ENCODE measurements around the gene VWF. TPM values are rescaled to one million over a fixed set of nuclear protein-coding genes. Genes with fewer than 3 reads are reported as not detected.
"Not testable (repeated sequence)": the region's sequence is repeated elsewhere in the genome, so short reads cannot be mapped to it uniquely, and the experiment has no call there.

VWF gene
- total RNA-seq, 1 experiment from 2014 or later: 0.37 TPM

DNA sequence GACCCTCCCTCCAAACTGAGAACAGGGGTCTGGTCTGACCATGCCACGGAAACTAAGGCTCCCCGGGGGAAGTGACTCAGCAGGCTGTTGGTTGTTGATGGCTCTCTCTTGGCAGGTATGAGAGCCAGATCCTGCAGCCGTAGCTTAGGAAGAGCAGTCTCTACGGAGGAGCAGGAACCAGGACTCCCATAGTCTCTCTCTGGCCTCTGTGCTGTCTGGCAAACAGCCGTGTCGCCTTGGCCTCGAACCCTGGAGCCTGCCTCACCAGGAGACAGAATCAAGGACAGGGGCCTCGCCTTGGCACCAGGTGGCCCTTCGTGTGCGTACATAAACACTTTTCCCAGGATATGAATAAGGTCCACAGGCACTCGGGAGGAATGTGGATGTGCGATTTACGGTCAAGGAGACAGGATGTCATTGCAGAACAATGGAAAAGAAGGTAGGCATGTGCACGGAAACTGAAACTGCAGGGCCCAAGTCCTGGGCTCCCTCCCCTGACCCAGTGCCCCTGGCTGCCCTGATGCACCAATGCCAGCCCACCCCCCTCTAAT lies 7.9 kb downstream of the VWF start:
- no peak for DNase-seq (ENCODE audit: low read depth, low spot score)
- in situ Hi-C loops (cut with HindIII; ENCODE audit: low pct_unique_long_range_greater_than_20kb, low sequenced_read_pairs): no loop called here

- no peak for DNase-seq (ENCODE audit: low read depth, low spot score)
- in situ Hi-C loops (cut with HindIII; ENCODE audit: low pct_unique_long_range_greater_than_20kb, low sequenced_read_pairs): no loop called here
Measured at GRCh38 chr12:6115389-6115788, 9.1 kb downstream of the VWF start.

GRCh38 chr12:6114476-6114870 lies 10.0 kb downstream of the VWF start:
- no peak for DNase-seq (ENCODE audit: low read depth, low spot score)
- in situ Hi-C loops (cut with HindIII; ENCODE audit: low pct_unique_long_range_greater_than_20kb, low sequenced_read_pairs): no loop called here

- no peak for DNase-seq (ENCODE audit: low read depth, low spot score)
- in situ Hi-C loops (cut with HindIII; ENCODE audit: low pct_unique_long_range_greater_than_20kb, low sequenced_read_pairs): no loop called here
Measured at GRCh38 chr12:6113691-6114475, 10.6 kb downstream of the VWF start.

GRCh38 chr12:6112004-6112403 lies 12.5 kb downstream of the VWF start:
- DNase-seq (ENCODE audit: low read depth, low spot score): no peak
- in situ Hi-C loops (cut with HindIII; ENCODE audit: low pct_unique_long_range_greater_than_20kb, low sequenced_read_pairs): no loop called here

- in situ Hi-C loops (cut with HindIII; ENCODE audit: low pct_unique_long_range_greater_than_20kb, low sequenced_read_pairs): no loop called here
- no peak for DNase-seq (ENCODE audit: low read depth, low spot score)
Measured at GRCh38 chr12:6110006-6110405, 14.5 kb downstream of the VWF start.

DNA sequence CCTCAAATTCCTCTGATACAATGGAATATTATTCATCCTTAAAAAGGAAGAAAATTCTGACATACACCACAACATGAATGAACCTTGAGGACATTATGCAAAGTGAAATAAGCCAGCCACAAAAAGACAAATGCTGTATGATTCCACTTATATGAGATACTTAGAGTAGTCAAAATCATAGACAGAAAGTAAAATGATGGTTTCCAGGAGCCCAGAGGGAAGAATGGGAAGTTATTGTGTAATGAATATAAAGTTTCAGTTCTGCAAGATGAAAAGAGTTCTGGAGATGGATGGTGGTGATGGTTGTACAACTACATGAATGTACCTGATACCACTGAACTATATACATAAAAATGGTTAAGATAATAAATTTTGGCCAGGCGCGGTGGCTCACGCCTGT lies 18.3 kb downstream of the VWF start:
- no peak for DNase-seq (ENCODE audit: low read depth, low spot score)
- in situ Hi-C loops (cut with HindIII; ENCODE audit: low pct_unique_long_range_greater_than_20kb, low sequenced_read_pairs): no loop called here

GRCh38 chr12:6104842-6105241 lies 19.6 kb downstream of the VWF start:
- DNase-seq (ENCODE audit: low read depth, low spot score): no peak
- in situ Hi-C loops (cut with HindIII; ENCODE audit: low pct_unique_long_range_greater_than_20kb, low sequenced_read_pairs): no loop called here

DNA sequence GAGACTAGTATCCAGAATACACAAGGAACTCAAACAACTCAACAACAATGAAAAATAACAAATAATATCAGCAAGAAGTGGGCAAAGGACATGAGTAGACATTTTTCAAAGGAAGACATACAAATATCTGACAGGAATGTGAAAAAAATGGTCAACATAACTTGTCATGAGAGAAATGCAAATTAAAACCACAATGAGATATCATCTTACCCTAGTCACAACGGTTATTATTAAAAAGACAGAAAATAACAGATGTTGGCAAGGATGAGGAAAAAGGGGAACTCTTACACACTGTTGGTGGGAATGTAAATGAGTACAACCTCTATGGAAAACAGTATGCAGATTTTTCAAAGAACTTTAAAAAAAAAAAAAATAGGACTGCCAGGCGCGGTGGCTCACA lies 20.4 kb downstream of the VWF start:
- in situ Hi-C loops (cut with HindIII; ENCODE audit: low pct_unique_long_range_greater_than_20kb, low sequenced_read_pairs): no loop called here
- DNase-seq (ENCODE audit: low read depth, low spot score): no peak

DNA sequence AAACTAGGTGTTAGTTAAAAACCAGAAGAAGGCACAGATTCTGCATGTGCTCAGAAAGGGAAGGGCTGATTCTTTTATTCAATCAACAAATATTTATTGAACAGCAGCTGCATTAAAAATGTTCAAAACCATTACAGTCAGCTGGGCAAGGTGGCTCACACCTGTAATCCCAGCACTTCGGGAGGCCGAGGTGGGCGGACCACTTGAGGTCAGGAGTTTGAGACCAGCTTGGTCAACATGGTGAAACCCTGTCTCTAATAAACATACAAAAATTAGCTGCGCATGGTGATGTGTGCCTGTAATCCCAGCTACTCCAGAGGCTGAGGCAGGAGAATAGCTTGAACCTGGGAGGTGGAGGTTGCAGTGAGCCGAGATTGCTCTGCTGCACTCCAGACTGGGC lies 22.4 kb downstream of the VWF start:
- in situ Hi-C loops (cut with HindIII; ENCODE audit: low pct_unique_long_range_greater_than_20kb, low sequenced_read_pairs); DNase-seq (ENCODE audit: low read depth, low spot score): not testable (repeated sequence)

- in situ Hi-C loops (cut with HindIII; ENCODE audit: low pct_unique_long_range_greater_than_20kb, low sequenced_read_pairs): no loop called here
- DNase-seq (ENCODE audit: low read depth, low spot score): no peak
Measured at GRCh38 chr12:6099316-6099715, 25.2 kb downstream of the VWF start.

DNA sequence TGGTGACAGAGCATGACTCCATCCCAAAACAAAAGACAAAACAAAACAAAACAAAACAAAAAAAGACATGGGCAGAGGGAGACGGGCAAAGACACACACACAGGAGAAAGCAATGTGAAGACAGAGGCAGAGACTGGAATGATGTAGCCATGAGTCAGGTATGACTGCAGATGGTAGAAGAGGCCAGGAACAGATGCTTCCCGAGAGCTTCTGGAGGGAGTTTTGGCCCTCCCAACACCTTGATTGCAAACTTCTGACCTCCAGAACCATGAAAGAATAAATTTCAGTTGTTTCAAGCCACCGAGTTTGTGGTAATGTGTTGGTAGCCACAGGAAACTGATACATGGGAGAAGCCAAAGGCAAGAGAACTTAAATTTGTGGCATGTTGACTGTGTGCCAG lies 27.1 kb downstream of the VWF start:
- in situ Hi-C loops (cut with HindIII; ENCODE audit: low pct_unique_long_range_greater_than_20kb, low sequenced_read_pairs): no loop called here

GRCh38 chr12:6096527-6096926 lies 27.9 kb downstream of the VWF start:
- DNase-seq (ENCODE audit: low read depth, low spot score): no peak
- in situ Hi-C loops (cut with HindIII; ENCODE audit: low pct_unique_long_range_greater_than_20kb, low sequenced_read_pairs): no loop called here

More for the DNA sequence above, 27.1 kb downstream of the VWF start:
- DNase-seq (ENCODE audit: low read depth, low spot score): no peak

DNA sequence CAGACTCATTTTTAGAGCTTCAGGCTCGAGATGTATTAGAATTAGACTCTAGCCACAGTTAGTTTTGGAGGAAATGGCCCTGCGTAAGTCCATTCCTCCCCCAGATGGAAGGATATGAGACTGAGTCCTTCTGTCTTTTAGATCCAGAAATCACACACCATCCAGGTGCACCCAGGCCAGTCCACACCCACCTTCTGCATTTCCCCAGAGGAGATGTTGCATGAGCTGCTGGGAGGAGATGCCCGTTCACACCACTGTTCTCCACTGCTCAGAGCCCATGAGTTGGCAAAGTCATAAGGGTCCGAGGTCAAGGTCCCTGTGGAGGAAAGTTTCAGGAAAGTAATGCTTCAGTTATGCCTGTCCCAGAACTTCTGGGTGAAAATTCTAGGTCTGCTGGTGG lies 29.2 kb downstream of the VWF start:
- in situ Hi-C loops (cut with HindIII; ENCODE audit: low pct_unique_long_range_greater_than_20kb, low sequenced_read_pairs): no loop called here
- no peak for DNase-seq (ENCODE audit: low read depth, low spot score)

DNA sequence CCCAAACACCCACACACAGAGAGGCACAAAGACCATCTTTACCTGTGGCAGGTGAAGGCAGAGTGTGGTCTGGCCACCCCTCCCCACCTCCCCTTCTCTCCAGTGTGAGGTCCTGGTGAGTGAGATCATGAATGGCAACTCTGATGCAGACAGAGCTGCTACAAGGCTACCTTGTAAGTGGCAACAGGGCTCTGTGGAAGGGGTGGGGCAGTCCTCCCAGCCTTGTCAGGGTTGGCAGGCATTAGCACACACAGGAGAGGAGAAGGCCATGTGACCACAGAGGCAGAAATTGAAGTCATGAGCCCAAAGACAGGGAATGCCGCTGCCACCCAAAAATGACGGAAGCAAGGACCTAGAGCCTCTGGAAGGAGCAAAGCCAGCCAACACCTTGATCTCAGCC lies 30.7 kb downstream of the VWF start:
- in situ Hi-C loops (cut with HindIII; ENCODE audit: low pct_unique_long_range_greater_than_20kb, low sequenced_read_pairs): no loop called here
- DNase-seq (ENCODE audit: low read depth, low spot score): no peak

- DNase-seq (ENCODE audit: low read depth, low spot score): peak; percentile 56
- in situ Hi-C loops (cut with HindIII; ENCODE audit: low pct_unique_long_range_greater_than_20kb, low sequenced_read_pairs): no loop called here
Measured at GRCh38 chr12:6092784-6093722, 31.4 kb downstream of the VWF start.

GRCh38 chr12:6091786-6092566 lies 32.5 kb downstream of the VWF start:
- no peak for DNase-seq (ENCODE audit: low read depth, low spot score)
- in situ Hi-C loops (cut with HindIII; ENCODE audit: low pct_unique_long_range_greater_than_20kb, low sequenced_read_pairs): no loop called here

DNA sequence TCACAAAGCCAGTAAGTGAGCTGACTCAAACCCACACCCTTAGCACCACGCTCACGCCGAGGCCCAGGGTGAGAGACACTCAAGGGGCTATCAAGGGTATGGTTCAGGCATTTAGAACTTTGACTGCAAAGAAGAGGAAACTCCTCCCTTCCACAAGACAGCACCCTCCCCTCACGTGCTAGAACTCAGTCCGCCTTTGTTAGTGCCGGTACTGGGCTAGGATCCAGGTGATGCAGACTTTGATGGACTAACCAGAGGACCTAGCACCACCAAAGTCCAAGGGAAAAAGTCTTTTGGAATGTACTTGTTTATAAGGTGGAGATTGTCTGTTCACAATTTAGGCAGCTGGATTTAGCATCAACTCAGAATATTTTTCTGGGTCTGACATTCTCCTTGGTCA lies 33.7 kb downstream of the VWF start:
- no peak for DNase-seq (ENCODE audit: low read depth, low spot score)
- in situ Hi-C loops (cut with HindIII; ENCODE audit: low pct_unique_long_range_greater_than_20kb, low sequenced_read_pairs): no loop called here

All from SK-MEL-5 (cell line).